ENCODE data around the gene USP22. TPM values are rescaled to one million over a fixed set of nuclear protein-coding genes. Genes with fewer than 3 reads are reported as not detected.
"Not testable (repeated sequence)": the region's sequence is repeated elsewhere in the genome, so short reads cannot be mapped to it uniquely, and the experiment has no call there.

Gene USP22
- 100 to 1,000 TPM; 101 to 128 (median 104) TPM for total RNA-seq

DNA sequence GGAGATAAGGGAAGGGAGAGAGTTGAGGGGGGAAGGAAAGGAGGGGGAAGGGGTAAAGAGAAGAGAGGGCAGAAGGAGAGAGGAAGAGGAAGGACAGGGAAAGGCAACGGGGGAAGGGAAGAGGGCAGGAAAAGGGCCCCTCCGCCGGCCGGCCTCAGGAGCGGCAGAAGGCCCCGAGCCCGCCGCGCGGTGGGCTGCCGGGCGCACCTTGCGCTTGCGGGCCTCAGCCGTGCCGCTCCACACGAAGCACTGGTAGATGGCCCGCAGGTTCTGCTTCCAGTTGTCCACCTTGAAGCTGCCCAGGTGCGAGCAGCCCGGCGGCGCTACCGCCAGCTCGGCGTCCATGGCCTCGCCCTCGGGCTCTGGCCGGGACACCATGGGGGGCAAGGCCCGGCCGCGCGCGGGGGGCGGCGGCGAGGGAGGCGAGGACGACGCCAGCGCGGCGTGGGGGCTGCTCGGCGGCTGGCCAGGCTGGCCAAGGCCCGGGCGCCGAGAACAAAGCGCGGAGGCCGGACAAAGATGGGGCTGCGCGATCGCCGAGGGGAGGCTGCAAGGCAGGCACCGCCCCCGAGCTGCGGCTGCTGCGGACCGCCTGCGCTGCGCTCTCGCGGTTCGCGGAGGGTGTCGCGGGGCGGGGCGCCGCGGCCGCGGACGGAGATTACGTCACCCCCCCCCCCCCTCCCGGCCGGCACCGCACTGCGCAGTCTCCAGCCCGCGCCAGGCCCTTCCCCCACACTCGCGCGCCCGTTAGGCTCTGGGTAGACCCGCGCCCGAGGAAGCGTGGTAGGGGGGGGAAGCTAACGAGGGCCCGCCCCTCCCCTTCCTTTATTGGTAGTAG is at the start of gene USP22:
USP22 (minus strand) TSS at position 554 of the 838 bp plus-strand sequence; CDS start at position 378, 176 bp downstream.
- ATAC-seq = peak; percentile 86
- Histone ChIP-seq H3K27ac (peak within 1 kb of the TSS; percentile 96 to 100 (median 98)), H3K36me3 (no peaks in the 10 kb centered on the region), H3K4me3 (peak within 1 kb of the TSS; percentile 98 to 100), H3K4me1 (peaks cover 3 to 47% (median 7%) of the 10 kb centered on the region in 3 donors), H3K9me3 (no peaks in the 10 kb centered on the region), H3K27me3 (no peaks in the 10 kb centered on the region)
- TF ChIP-seq CTCF (IDR thresholded peaks at IDR 0.05) (peak in 1 of 4 experiments; percentile 14), POLR2A (IDR thresholded peaks at IDR 0.05) (peak; percentile 89 to 92), POLR2AphosphoS5 (IDR thresholded peaks at IDR 0.05) (peak; percentile 92), EP300 (IDR thresholded peaks at IDR 0.05) (no peak)
- WGBS, 2 donors (ENCODE audit: low coverage in 1 of 2) = 0% methylated on average over 17 to 24 of the region's 91 CpGs

GRCh38 chr17:21090902-21091618 is 48.2 kb upstream of the USP22 start:
- Histone ChIP-seq H3K36me3 (no peaks in the 10 kb centered on the region), H3K4me1 (no peaks in the 10 kb centered on the region), H3K27ac (no peak overlapping the region), H3K9me3 (no peaks in the 10 kb centered on the region), H3K4me3 (no peak overlapping the region), H3K27me3 (no peaks in the 10 kb centered on the region)
- WGBS, 2 donors (ENCODE audit: low coverage in 1 of 2) = 51 to 53% methylated on average over 4 of the region's 4 CpGs
- no peak for TF ChIP-seq EP300 (IDR thresholded peaks at IDR 0.05)
- no peak for TF ChIP-seq POLR2A (IDR thresholded peaks at IDR 0.05)
- ATAC-seq = no peak

- no peak overlapping the region for H3K4me3 ChIP-seq
- no peaks in the 10 kb centered on the region for H3K27me3 ChIP-seq
- ATAC-seq = no peak
- no peak for TF ChIP-seq POLR2A (IDR thresholded peaks at IDR 0.05)
- TF ChIP-seq POLR2AphosphoS5 (IDR thresholded peaks at IDR 0.05) = no peak
- no peak for TF ChIP-seq CTCF (IDR thresholded peaks at IDR 0.05)
- TF ChIP-seq EP300 (IDR thresholded peaks at IDR 0.05) = no peak
- H3K9me3 ChIP-seq = no peaks in the 10 kb centered on the region
- H3K36me3 ChIP-seq = no peaks in the 10 kb centered on the region
- no peaks in the 10 kb centered on the region for H3K4me1 ChIP-seq
- no peak overlapping the region for H3K27ac ChIP-seq
- 77 to 82% methylated on average over 5 to 7 of the region's 7 CpGs for WGBS, 2 donors (ENCODE audit: low coverage in 1 of 2)
Measured at GRCh38 chr17:21089933-21090901, 47.4 kb upstream of the USP22 start.

- ATAC-seq = no peak
- WGBS, 2 donors (ENCODE audit: low coverage in 1 of 2) = 75 to 80% methylated on average over 1 of the region's 1 CpG
- TF ChIP-seq POLR2AphosphoS5 (IDR thresholded peaks at IDR 0.05) = no peak
- no peak for TF ChIP-seq EP300 (IDR thresholded peaks at IDR 0.05)
- TF ChIP-seq POLR2A (IDR thresholded peaks at IDR 0.05) = no peak
Measured at GRCh38 chr17:21089145-21089544, 46.3 kb upstream of the USP22 start.

DNA sequence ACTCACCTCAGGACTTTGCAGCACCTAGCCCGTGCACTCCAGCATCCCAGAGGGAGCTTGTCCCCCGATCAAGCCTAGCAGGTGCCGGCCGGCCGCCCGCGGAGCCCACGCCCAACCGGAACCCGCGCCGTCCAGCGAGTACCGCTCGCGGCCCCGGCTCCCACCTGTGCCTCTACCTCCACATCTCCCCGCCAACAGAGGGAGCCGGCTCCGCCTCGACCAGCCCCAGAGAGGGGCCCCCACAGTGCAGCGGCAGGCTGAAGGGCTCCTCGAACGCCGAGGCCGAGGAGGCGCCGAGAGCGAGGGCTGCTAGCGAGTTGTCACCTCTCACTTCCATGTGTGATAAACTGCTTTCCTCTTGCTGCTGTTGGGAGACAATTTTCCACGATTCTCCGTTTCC is 42.9 kb upstream of the USP22 start:
- 90 to 92% methylated on average over 2 to 3 of the region's 32 CpGs for WGBS, 2 donors (ENCODE audit: low coverage in 1 of 2)
- Histone ChIP-seq H3K4me1 (no peaks in the 10 kb centered on the region), H3K4me3 (no peak overlapping the region), H3K9me3 (no peaks in the 10 kb centered on the region), H3K36me3 (no peaks in the 10 kb centered on the region), H3K27me3 (no peaks in the 10 kb centered on the region), H3K27ac (no peak overlapping the region)
- no peak for TF ChIP-seq EP300 (IDR thresholded peaks at IDR 0.05)
- TF ChIP-seq POLR2AphosphoS5 (IDR thresholded peaks at IDR 0.05) = no peak
- no peak for TF ChIP-seq CTCF (IDR thresholded peaks at IDR 0.05)
- no peak for TF ChIP-seq POLR2A (IDR thresholded peaks at IDR 0.05)
- ATAC-seq = no peak

More at GRCh38 chr17:21089145-21089544, 46.3 kb upstream of the USP22 start:
- no peaks in the 10 kb centered on the region for H3K36me3 ChIP-seq
- H3K27me3 ChIP-seq = no peaks in the 10 kb centered on the region
- no peak overlapping the region for H3K4me3 ChIP-seq
- no peaks in the 10 kb centered on the region for H3K9me3 ChIP-seq
- no peak overlapping the region for H3K27ac ChIP-seq
- H3K4me1 ChIP-seq = no peaks in the 10 kb centered on the region

DNA sequence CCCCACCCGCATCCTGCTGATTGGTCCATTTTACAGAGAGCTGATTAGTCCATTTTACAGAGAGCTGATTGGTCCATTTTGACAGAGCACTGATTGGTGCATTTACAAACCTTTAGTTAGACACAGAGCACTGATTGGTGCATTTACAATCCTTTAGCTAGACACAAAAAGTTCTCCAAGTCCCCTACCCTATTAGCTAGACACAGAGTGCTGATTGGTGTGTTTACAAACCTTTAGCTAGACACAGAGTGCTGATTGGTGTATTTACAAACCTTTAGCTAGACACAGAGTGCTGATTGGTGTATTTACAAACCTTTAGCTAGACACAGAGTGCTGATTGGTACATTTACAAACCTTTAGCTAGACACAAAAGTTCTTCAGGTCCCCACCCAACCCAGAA is 42.5 kb upstream of the USP22 start:
- H3K4me3 ChIP-seq, ATAC-seq, H3K36me3 ChIP-seq, H3K27ac ChIP-seq, H3K27me3 ChIP-seq, H3K9me3 ChIP-seq, H3K4me1 ChIP-seq: not testable (repeated sequence)
- WGBS, 2 donors (ENCODE audit: low coverage in 1 of 2) = 100% methylated on average over 1 of the region's 1 CpG; no CpG with 5 or more reads in 1 of the 2 donors

Data from gastroesophageal sphincter (tissue), 4 donors.